GM19238 (cell line): ENCODE data around the gene PPP2R2D.
"Not testable (repeated sequence)": the region's sequence is repeated elsewhere in the genome, so short reads cannot be mapped to it uniquely, and the experiment has no call there.

Experiments
- DNase-seq: peaks from one replicate; pipeline ENCODE4 v3.0.0; 2011; ENCODE audit warnings: low spot score; ENCODE audit not compliant: insufficient read length

PPP2R2D gene

DNA sequence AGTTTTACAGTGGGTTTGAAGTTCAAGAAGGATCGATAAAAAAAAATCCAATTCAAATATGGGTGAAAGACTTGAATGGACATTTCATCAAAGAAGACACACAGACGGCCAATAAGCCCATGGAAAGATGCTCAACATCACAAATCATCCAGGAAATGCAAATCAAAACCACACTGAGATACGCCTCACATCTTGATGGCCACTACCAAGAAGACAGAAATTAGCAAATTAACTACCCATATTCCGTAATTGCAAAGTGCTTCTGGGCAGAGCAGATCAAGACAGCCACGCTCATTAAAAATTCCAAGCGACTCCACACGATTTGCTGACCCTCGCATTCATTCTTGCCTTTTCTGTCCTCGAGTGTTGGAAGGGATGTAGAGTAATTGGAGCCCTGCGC lies 34.1 kb upstream of the PPP2R2D start:
- no peak for DNase-seq

GRCh38 chr10:131868436-131868835 lies 32.4 kb upstream of the PPP2R2D start:
- DNase-seq, result no peak

DNA sequence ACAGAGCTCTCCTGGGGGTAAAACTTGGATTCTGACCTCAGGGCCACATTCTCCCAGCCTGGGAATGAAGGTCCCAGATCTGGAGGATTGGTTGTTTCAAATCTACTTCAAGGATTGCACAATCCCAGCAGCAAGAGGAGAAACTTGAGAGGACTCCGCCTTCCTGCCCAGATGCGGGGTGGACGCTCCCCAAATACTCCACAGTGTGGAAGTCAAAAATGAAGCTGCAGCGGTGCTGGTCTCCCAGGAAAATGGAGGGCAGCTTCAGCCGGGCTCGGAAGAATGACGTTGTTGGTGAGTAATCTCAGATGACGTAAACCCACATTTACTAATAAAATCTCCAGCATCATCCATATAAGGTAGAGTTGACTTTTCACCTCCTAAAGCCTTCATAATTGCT lies 31.5 kb upstream of the PPP2R2D start:
- no peak for DNase-seq

- DNase-seq, result no peak
Measured at GRCh38 chr10:131870411-131870810, 30.4 kb upstream of the PPP2R2D start.

DNA sequence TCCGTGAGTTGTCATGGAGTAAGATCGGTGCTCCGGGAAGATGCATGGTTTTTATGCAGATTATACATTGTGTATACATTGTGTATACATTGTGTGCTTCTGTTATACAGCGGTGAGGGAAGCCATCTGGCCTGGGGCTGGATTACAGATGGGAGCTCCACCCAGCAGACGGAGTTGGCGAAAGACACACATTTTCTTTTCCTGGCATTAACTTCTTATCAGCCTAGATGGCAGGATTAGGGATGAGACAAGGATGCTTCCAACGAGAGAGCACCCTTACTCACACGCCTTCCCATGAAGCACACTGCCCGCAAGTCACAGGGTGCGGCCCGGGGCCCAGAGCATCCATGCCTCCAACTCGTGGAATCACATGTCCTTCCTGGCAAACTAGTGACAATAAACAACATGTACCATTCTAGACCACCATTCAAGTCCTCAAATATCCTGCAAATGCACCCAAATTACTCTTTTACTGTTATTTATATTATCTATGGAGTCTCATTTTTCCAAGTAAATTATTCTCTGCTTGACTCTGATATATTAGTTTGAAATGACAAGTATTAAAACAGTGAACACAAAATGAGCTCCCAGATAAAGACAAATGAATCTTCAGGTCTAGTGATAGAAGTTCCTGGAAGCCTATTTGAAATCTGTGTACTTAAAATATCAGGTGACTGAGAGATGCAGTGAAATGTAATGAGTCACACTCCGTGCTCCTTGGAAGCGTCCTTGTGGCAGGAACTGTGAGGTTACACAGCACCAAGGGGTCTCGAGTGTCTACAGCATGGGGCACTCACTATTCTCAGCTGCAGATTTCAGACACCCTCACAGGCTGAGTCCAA lies 29.8 kb upstream of the PPP2R2D start:
- no peak for DNase-seq

GRCh38 chr10:131871673-131872005 lies 29.2 kb upstream of the PPP2R2D start:
- DNase-seq, result no peak

DNA sequence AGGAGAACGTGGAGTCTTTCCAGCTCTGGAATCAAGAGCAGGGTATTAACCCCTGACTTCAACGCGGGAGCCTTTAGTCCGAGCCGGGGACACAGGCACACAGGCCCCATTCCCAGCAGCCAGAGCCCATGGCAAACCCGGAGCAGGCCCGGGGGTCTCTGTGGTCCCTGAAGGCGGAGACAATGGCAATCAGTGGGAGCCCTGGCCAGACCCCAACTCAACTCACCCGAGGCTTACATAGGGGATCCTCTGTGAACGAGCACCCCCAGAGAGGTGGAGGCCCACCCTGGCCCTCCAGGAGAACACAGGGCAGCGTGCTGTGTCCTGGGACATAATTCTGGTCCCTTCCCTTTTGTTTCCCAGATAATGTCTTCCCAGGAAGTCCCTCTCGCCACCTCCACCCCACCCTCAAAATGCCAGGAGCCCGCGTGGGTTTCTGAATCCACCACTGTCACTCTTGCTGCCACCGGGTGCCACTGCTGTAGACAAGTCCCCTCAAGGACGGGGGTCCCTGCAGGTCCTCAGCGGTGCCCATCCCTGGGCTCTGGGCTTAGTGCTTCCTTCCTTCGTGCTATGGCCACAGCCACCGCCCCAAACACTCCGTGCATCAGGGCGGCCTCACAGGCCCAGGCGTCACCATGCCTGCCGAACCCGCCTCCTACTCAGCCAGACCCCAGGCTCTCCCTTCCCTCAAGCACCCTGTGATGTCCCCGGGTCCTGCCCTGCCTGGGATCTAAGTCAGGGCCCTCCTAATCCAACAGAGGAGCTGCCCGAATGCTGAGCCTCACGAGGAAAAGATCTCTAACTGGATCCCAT lies 28.6 kb upstream of the PPP2R2D start:
- no peak for DNase-seq

DNA sequence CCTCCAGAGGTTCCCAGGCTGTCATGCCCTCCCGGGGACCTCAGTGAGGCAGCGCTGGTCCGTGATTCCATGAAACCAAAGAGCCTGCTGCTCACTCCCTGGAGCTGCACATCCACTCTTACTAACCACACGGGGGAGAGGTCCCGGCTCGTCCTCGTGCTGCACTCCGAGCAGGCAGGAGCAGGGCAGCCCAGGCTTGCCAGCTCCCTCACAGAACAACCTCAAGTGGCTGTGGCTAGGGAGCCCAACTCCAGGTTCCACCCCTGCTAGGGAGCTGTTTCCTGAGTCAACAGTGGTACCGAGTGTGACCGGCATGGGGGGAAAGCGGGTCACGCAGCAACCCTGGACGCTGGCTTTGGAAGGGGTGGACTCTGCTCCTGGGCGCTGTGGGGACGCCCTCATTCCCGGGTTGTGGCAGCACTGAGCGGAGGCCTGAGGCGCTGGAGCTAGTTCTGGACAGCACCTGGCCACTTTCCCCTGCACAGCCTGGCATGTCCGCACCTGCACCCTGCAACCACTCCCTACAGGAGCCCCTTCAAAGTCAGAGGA lies 27.9 kb upstream of the PPP2R2D start:
- no peak for DNase-seq

GRCh38 chr10:131874991-131875451 lies 25.8 kb upstream of the PPP2R2D start:
- peak; percentile 60 for DNase-seq

DNA sequence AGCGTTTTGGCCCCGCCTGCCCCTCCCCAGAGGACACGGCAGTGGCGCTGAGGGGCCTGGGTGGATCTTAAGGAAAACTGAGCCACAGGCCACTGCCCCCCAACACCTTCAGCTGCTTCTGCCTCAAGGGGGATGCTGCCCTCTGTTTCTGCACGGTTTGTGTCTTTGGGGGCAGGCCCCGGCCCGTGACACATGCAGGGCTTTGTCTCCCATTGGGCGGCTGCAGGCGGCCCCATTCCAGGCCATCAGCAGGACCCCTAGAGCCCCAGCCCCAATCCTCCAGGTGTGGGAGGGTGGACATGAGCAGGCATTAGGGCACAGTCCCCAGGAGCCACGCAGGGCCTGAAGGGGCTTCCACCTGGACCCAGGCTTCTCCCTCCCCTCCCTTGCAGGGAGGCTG lies 25.3 kb upstream of the PPP2R2D start:
- DNase-seq, result no peak

DNA sequence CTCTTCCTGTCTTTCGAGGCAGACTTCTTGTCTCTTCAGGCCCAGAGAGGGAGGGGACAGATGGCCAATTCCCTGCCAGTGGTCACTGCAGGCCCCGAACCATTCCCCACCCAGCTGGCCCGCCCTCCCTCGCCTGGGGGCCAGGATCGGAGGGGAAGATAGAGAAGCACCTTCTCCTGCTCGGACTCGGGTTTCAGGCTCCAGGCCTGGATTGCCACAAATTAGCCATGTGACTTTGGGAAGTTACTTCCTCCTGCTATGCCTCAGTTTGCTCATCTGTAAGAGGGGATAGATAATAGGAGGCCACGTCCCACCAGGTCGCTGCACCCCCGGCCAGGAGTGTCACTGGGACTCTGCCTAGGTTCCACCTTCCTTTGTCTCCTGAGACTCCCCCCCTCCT lies 24.8 kb upstream of the PPP2R2D start:
- no peak for DNase-seq

DNA sequence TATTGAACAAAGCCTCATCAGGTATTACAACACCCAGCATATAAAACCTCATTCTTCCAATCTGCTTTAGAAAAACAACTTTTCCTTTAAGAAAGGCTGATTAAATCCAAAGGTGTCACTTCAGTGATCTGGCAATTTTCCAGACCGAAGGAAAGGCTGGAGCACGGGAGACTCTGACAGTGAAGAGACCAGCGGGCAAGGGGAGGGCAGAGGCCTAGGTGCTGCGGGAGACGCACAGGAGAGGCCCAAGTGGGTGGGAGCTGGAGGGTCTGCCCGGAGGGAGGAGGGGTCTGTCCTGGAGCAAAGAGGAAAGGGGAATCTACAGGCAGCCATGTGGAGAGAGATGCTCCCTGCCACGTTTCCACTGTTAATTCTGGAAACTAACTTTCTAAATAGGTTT lies 24.3 kb upstream of the PPP2R2D start:
- DNase-seq, result no peak

DNA sequence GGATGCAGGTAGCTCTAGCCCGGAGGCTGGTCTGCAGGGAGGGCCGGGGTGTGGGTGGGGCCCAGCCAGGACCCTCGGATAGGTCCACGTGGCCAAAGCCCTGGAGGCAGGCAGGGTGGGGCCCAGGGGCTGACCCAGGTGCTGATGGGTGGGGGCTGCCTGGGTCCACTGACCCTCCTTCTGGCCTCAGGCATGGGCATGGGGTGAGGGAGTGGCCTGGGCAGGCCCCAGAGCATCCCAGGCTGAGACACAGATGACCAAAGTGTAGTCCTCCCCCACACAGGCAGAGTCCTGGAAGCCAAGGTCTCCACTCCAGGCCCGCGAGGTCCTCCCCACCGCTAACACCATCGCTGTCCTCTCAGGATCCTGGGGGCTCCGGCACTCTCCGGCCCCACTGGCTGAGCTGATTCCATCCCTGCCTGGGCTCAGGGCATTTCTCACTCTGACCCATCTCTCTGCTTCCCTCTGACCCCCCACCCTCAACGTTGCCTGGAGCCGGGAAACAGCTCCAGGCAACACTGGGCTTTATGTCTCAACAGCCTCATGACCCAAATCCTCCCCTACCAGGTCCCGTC lies 20.7 kb upstream of the PPP2R2D start:
- no peak for DNase-seq

- DNase-seq, result no peak
Measured at GRCh38 chr10:131881104-131881880, 19.5 kb upstream of the PPP2R2D start.

GRCh38 chr10:131882151-131882550 lies 18.7 kb upstream of the PPP2R2D start:
- no peak for DNase-seq

DNA sequence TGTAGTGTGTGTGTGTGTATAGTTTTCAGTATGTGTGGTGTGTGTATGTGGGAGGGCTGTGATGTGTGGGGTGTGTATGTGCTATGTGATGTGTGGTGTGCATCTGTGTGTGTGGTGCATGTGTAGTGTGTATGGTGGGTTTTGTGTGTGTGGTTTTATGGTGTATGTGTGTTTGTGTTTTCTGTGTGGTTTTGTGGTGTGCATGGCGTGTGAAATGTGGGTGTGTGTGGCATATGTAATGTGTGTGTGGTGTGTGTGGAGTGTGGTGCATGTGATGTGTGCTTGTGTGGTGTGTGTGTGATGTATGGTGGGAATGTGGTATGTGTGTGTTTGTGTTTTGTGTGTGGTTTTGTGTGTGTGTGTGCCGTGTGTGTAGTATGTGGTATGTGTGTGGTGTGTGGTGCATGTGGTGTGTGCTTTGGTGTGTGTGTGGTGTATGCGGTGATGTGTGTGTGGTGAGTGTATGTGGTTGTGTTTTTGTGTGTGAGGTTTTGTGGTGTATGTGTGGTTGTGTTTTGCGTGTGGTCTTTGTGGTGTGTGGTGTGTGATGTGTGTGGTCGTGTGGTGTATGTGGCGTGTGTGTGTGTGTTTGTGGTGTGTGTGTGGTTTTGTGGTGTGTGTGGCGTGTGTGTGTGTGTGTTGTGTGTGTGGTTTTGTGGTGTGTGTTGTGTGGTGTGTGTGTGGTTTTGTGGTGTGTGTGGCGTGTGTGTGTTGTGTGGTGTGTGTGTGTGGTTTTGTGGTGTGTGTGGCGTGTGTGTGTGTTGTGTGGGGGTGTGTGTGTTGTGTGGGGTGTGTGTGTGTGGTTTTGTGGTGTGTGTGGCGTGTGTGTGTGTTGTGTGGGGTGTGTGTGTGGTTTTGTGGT lies 18.0 kb upstream of the PPP2R2D start:
- DNase-seq, result no peak

DNA sequence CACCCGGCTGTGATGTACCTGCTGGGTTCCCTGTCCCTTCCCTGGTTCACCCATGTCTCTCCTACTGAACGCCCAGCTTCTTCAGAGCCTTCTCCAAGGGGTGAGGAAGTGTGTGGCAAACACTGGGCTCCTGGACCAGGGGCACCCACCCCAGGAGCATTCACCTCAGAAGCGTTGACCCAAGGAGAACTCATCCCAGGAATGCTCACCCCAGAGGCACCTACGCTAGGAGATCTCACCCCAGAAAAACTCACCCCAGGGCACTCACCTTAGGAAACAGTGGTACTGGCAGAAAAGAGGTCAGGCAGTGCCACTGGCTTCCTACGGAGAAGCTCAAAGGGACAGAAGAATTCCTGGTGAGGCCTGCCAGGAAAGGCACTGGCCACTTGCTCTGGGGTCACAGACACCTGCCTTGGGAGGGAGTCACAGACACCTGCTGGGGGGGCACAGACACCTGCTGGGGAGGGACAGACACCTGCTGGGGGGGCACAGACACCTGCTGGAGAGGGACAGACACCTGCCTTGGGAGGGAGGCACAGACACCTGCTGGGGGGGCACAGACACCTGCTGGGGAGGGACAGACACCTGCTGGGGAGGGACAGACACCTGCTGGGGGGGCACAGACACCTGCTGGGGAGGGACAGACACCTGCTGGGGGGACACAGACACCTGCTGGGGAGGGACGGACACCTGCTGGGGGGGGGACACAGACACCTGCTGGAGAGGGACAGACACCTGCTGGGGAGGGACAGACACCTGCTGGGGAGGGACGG lies 17.0 kb upstream of the PPP2R2D start:
- not testable (repeated sequence) for DNase-seq

DNA sequence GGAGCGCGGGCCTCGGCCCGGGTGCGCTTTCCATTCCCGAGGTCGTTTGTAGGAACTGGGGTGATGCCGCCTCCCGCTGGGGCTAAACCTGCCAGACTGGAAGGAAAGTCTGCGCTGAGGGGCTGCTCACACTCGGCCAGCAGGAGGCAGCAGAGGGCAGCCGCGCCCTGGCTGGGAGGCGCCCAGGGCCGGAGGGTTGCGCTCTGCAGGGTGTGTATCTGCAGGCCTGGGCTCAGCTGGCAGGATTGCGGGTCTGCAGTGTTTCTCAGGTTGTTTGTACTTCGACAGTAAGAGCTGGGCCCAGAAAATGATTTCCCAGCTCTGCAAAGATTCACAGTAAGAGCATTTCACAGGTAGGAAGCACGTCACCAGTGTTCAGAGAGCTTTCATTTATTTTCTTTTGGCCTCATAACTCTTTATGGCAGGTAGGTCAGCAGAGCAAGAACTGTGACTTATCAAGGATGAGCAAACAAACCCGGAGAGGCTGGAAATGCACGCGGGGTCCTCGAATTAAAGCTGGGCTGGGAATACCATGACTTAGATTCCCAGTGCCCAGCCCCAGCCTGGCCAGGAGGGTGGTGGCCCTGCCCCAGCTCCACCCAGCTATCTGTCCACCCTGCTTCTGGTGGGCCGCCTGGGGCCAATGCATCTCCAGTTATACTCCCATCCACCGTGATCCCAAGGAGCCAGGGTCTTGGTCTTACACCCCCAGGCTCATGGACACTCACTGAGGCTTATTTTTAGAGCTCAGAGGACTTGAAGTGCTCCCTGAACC lies 15.2 kb upstream of the PPP2R2D start:
- DNase-seq, result peak; percentile 80

DNA sequence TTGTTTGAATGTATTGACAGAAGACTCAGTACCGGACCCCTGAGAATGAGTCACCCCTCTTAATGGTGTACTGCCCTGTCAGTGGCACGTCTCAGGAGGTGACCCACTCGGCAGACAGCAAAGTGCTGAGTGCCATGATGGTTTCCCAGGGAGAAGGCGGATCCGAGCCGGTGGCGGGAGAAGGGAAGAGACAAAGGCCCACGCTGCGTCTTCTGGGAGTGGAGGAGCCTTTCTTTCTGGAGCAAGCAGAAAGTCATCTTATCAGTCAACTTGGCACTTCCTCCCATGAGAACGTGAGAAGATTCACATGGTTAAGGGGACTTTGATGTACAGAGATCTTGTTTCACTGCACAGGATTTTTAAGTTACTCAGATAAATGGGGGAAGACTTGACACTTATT lies 14.6 kb upstream of the PPP2R2D start:
- DNase-seq, result no peak
